GM21825 (cell line): ENCODE results near the gene POLN.

Experiments used
- ATAC-seq: cut with Tn5 transposase; IDR thresholded peaks from one replicate; pipeline ENCODE4 v1.9.1; 2021; ENCODE audit warnings: mild to moderate bottlenecking, moderate library complexity; ENCODE audit not compliant: unreplicated experiment

POLN gene

GRCh38 chr4:2089222-2089621 is 152.7 kb downstream of the POLN start:
- no peak for ATAC-seq

DNA sequence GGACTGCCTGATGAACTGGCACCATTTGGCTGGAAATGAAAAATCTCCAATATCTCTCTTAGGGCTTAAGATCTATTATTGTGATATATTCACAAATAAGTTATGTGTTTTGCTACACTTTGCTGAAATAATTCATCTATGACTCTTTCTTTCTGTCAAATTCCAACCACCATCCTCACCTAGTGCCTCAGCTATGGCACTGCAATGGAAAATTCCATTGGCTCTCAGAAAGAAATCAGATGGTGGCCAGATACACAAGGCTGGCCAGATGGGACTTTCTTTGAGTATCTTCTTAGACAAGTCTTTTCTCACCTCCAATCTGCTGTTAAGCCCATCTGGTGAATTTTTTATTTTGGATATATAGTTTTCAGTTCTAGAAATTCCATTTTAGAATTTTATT is 154.8 kb downstream of the POLN start:
- no peak for ATAC-seq

DNA sequence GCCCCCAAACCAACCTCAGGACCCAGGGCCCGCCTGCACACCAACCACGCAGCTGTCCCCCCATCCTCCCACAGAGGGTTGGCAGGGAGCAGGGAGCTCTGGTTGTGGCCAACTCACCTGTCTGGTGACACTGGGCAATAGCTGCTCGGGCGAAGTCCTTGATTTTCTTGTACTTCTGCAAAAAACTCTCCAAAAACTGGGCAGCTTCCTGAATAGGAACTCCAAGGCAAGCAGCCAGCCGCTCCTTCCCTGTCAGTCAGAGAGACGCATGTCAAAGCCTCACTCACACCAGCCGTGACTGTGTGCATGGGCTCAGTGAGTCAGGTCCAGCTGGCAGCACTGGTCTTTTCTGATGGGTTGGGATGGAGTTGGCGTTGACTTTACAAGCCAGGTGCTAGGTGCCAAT is 156.4 kb downstream of the POLN start:
- no peak for ATAC-seq

GRCh38 chr4:2084316-2084715 is 157.6 kb downstream of the POLN start:
- ATAC-seq: no peak

DNA sequence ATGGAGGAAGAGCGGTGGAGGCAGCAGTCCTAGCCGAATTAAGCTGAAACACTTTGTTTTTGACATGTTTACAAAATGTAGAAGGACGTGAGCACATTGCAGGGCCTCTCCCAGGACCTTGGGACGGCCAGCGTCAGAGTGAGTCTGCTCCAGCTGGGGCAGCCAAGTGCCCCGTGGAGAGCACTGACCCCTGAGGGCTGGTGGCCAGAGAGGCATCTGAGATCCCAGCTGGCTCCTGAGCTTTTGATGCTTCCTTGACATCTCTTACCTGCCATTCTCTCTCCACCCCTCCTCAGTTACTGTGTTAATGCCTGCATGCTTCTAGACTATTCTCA is 158.1 kb downstream of the POLN start:
- no peak for ATAC-seq

DNA sequence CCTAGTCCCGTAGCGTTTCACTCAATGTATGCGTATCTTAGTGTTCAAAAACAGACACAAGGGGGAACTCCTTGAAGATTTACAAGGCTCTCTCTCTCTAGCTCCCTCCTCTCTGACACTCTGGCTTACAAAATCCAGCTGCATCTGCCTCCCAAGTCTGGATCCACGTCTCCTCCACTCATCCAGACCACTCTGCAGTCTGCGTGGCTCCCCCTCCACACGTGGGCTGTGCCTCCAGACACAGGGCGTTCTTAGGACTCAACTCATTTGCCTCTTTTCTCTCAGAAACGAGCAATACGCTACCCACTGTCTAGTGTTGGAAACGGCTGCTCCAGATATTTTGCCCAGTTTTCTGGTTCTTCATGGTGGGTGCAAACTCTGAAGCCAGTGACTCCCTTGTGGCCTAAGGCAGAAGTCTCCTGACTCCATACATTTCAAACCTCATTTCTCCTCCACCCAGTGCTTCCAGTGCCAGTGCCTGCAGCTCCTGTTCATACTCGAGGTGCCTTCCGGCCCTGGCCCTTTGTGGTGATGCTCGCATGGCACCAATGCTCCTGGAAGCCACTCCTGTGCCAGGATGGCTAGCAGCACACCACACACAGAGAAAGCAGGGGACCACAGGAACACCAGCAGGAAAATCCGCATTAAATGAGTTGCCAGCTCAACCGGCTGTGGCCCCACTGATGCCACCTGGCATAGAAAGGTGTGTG is 158.7 kb downstream of the POLN start:
- no peak for ATAC-seq

GRCh38 chr4:2082627-2083026 is 159.3 kb downstream of the POLN start:
- ATAC-seq: no peak

DNA sequence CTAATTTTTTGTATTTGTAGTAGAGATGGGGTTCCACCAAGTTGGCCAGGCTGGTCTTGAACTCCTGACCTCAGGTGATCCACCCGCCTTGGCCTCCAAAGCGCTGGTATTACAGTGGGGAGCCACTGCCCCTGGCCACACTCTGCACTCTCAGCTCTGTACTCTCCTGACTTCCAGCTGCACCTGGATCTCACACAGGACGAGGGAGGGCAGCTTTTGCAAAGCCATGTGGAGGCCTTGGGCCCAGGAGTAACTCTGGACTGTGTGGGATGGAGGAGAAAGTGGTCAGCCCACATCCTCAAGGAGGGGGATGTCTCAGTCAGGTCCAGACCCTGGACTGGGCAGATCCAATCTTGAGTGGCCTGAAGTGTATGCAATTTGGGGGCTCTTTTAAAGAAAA is 159.8 kb downstream of the POLN start:
- no peak for ATAC-seq

DNA sequence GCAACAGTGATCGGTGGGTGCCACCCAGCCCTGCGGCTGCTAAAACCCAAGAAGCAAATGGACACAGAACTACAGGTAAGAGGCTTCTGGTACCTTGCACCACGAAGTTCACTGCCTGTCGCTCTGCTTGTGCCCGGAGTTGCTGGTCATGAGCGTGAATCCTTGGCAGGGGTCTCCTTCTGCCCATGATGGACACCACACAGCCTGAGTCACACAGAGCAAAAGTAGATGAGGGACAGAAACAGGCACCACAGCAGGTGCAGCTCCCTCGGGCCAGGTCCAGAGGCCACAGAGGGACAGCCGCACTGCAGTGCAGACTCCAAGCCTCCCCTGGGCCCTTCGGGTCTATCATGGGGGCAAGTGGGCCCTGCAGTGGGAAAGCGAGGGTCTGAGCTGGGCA is 160.4 kb downstream of the POLN start:
- ATAC-seq: no peak

- no peak for ATAC-seq
Measured at GRCh38 chr4:2080429-2081300, 161.3 kb downstream of the POLN start.

- no peak for ATAC-seq
Measured at GRCh38 chr4:2079926-2080325, 162.0 kb downstream of the POLN start.

DNA sequence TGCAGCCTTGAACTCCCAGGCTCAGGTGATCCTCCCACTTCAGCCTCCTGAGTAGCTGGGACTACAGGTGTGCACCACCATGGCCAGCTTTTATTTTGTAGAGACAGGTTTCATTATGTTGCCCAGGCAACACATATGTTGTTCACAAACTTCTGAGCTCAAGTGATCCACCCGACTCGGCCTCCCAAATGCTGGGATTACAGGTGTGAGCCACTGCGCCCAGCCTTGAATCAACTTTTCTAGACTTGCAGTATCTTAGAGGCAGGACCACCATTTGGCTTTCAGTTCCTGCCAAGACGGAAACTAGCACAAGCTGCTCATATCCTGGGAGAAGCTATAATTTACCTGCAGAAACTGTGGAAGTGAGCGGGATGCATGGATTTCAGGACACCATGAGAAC is 162.9 kb downstream of the POLN start:
- ATAC-seq: no peak

DNA sequence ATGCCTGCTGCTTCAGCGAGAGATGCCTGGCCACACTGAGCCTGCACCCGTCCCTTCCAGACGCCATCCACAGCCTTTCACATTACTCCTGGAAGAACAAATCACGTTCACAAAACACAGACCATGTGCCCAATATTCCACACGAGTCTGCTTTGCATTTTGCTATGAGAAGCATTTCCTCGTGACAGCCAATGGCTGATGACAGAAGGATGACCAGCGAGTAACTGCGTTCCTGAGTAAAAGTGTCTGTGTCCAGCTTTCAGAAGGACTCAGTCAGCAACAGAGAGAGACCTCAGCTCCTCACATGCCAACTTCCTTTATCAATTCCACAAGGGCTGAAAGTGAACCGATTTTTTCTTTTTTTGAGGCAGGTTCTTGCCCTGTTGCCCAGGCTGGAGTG is 163.3 kb downstream of the POLN start:
- no peak for ATAC-seq

GRCh38 chr4:2077537-2078460 is 164.1 kb downstream of the POLN start:
- ATAC-seq: no peak

GRCh38 chr4:2076908-2077536 is 164.9 kb downstream of the POLN start:
- ATAC-seq: no peak

DNA sequence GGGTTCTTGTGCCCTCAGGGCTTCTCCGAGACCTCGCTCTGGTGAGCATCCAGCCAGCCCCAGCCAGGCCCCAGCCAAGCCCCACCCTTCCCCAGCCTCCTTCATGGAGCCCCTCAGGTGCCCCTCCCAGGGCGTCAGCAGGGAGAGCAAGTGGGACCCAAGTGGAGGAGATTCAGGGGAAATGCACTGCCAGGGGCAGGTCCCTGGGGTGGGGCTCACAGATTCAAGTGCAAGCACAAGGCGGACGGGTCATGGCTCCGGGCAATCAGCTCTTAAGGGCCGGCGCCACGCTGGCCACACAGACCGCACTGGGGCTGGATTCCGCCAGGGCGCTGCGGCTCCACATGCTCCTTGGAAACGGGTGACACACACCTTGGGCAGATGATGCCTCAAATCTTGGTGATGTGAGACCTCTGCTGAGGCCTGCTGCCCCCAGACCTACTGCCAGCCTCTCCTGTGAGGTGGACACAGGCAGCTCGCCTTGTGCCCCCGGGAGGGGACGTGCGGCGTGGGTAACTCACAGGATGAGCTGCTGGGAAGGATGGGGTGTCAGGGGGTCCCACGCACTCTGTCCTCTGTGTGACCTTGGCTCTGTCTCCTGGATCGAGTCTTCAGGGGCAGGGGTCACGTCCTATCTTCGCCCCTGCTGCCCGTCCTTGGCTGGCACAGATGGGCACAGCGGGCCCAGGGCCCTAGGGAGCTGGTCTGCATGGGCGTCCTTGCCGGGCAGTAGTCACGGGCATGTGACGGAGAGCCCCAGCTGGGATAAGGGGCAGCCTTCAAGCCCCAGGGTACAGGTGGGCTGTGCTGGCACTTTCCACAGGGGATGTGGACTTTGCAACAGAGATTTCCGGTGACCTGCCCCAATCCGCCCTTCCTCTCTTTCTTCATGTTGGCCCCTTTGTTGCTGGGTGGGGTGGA is 165.7 kb downstream of the POLN start:
- ATAC-seq: no peak

DNA sequence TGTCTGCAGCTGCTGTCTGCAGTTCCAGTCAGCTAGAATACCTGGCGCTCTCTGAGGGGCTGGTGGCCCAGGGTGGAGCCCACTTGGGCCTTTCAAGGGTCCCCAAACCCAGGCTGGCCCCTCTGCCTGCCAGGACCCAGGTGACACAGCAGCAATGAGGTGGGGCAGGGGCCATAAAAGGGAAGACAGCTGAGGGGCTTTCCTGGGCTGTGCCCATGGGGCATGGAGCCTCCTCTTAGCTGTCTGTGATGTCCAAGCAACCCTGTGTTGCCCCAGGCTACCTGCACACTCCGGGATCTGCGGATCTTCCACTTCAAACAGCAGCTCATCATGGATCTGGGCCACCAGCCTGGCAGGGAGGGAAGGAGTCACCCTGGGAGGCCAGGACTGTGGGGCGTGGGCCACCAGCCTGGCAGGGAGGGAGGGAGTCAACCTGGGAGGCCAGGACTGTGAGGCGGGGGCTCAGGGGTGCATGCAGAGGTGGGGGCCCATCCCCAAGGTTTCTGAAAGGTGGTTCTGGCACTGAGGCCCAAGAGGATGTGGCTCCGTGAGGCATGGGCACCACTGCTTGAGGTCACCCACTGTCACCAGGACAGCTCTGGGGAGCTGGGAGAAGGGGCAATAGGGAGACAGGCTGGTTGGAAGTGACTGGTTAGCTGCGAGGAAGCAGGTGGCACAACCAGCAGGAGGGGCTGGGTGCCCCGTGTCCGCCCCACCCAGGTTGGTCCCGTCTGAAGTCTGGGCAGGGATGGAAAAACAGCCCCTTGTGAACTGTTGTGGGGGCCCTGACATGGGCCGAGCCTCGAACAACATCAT is 166.5 kb downstream of the POLN start:
- no peak for ATAC-seq

DNA sequence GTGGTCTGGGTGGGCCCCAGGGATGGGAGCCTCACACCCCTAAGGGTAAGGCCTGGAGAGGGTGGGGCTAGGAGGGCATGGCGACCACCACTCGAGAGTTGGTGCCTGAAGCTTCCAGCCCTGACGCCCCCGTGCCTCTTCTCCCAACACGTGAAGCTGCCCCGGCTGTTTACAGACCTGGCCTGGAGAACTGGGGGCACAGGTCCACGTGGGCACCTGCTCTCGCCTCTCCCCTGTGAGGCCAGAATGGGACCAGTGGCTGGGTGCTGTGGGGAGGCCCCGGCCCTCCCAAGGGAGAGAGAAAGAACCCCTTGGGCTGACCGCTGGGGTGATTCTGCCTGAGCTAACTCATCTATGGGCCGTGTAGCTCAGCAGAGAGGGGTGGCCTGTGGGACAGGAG is 167.3 kb downstream of the POLN start:
- no peak for ATAC-seq
